DOHH2 (cell line): Measurements from ENCODE around the gene CCDC190.

Experiments used
- EZH2phosphoT487 ChIP-seq: fragments of 200-600 bp; sonication (generic); IDR thresholded peaks from 2 replicates; pipeline ENCODE4 v1.6.1; 2017; ENCODE audit warnings: borderline replicate concordance, mild to moderate bottlenecking, antibody characterized with exemption, low read length, moderate library complexity, mixed read lengths
- TF ChIP-seq, protein P1 (sequence below): fragments of 200-600 bp; sonication (generic); IDR thresholded peaks from one replicate; pipeline ENCODE4 v1.5.1; 2014; ENCODE audit warnings: antibody characterized with exemption, mild to moderate bottlenecking, low read depth, low read length; ENCODE audit not compliant: poor library complexity, severe bottlenecking

DNA sequence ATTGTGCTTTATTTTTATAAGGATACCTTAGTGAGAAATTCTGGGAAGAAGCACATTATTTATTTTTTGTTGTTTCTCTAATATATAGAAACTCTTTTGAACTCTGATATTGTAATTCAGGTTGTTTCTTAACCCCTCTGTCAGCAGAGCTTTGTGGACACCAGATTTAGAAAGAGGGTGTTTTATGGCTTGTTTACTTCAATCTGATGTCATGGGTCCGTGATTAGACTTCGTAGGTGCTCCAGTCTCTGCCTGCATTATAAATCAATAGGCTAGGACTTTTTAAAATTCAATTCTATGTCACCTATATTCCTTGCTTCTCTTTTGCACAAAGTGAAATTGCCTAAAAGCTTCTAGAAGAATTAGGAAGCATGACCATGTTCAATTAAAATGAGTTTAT, 47.3 kb upstream of the CCDC190 start:
- TF ChIP-seq, protein P1, sequence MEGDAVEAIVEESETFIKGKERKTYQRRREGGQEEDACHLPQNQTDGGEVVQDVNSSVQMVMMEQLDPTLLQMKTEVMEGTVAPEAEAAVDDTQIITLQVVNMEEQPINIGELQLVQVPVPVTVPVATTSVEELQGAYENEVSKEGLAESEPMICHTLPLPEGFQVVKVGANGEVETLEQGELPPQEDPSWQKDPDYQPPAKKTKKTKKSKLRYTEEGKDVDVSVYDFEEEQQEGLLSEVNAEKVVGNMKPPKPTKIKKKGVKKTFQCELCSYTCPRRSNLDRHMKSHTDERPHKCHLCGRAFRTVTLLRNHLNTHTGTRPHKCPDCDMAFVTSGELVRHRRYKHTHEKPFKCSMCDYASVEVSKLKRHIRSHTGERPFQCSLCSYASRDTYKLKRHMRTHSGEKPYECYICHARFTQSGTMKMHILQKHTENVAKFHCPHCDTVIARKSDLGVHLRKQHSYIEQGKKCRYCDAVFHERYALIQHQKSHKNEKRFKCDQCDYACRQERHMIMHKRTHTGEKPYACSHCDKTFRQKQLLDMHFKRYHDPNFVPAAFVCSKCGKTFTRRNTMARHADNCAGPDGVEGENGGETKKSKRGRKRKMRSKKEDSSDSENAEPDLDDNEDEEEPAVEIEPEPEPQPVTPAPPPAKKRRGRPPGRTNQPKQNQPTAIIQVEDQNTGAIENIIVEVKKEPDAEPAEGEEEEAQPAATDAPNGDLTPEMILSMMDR: no peak
- TF ChIP-seq EZH2phosphoT487: no peak
